BJ (cell line): ENCODE data around the gene DPP9. TPM values are rescaled to one million over a fixed set of nuclear protein-coding genes. Genes with fewer than 3 reads are reported as not detected.

Experiments
- CTCF ChIA-PET: fragments of 350-600 bp; formaldehyde crosslinking; extraction: SDS; loops from one replicate; lab custom pipeline; 2021; ENCODE audit warnings: antibody characterized with exemption, inconsistent platforms; lab: Yijun Ruan, JAX
- POLR2A ChIA-PET: fragments of 300-600 bp; sonication (Branson Sonifier 250); formaldehyde crosslinking; extraction: SDS; loops from one replicate; lab custom pipeline; 2021; ENCODE audit warnings: antibody characterized with exemption; lab: Charles Lee
- DNase-seq: peaks from one replicate; pipeline ENCODE4 v3.0.0-alpha.2; 2011; ENCODE audit warnings: low read depth
- H3K27me3 ChIP-seq: 2 replicates; pipeline ENCODE4 v1.6.0; 2011; ENCODE audit warnings: low read length; ENCODE audit not compliant: control insufficient read depth, insufficient read depth
- H3K36me3 ChIP-seq: 2 replicates; pipeline ENCODE4 v1.5.1; 2011; ENCODE audit warnings: low read length; ENCODE audit not compliant: control insufficient read depth, insufficient read depth
- H3K4me3 ChIP-seq: 2 replicates; pipeline ENCODE4 v1.5.1; 2011; ENCODE audit warnings: low read depth, mild to moderate bottlenecking, control low read depth, low read length
- polyA plus RNA-seq: library from polyadenylated mRNA; depleted of rRNA; stranded (reverse); fragments of >200 nt; gene quantifications from 2 replicates; pipeline ENCODE4 v1.2.3, GENCODE V29; 2011
- TF ChIP-seq, protein P1 (sequence below): IDR thresholded peaks from 2 replicates; pipeline ENCODE4 v1.5.1; 2011; ENCODE audit warnings: low read depth, mild to moderate bottlenecking, control low read depth, inconsistent platforms, low read length, moderate library complexity; ENCODE audit not compliant: insufficient read depth

DPP9 gene
- polyA plus RNA-seq, 1 experiment = 12.3 TPM

DNA sequence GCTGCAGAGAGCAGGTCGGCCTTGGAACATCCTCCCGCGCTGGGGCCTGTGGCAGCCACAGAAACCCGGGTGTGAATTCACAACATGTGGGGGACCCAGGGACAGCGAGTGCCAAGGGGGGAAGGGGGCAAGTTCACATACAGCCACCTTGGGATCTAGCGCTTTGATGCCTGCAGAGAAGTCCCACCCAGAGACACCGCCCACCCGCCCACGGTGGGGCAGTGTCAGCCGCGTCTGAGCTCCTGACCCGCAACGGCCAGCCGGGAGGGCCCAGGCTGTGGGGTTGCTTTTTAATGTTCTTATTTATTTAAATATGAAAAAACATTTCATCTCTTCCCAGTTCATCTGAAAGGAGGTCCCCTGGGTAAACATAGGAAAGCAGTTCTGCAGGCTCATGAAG, 66.4 kb downstream of the DPP9 start:
- DNase-seq = no peak
- no peak overlapping the region for H3K4me3 ChIP-seq
- TF ChIP-seq, protein P1, sequence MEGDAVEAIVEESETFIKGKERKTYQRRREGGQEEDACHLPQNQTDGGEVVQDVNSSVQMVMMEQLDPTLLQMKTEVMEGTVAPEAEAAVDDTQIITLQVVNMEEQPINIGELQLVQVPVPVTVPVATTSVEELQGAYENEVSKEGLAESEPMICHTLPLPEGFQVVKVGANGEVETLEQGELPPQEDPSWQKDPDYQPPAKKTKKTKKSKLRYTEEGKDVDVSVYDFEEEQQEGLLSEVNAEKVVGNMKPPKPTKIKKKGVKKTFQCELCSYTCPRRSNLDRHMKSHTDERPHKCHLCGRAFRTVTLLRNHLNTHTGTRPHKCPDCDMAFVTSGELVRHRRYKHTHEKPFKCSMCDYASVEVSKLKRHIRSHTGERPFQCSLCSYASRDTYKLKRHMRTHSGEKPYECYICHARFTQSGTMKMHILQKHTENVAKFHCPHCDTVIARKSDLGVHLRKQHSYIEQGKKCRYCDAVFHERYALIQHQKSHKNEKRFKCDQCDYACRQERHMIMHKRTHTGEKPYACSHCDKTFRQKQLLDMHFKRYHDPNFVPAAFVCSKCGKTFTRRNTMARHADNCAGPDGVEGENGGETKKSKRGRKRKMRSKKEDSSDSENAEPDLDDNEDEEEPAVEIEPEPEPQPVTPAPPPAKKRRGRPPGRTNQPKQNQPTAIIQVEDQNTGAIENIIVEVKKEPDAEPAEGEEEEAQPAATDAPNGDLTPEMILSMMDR = no peak
- H3K36me3 ChIP-seq = peaks cover 26% of the 10 kb centered on the region
- ChIA-PET POLR2A (no interaction called here), CTCF (no interaction called here)
- H3K27me3 ChIP-seq = no peaks in the 10 kb centered on the region

DNA sequence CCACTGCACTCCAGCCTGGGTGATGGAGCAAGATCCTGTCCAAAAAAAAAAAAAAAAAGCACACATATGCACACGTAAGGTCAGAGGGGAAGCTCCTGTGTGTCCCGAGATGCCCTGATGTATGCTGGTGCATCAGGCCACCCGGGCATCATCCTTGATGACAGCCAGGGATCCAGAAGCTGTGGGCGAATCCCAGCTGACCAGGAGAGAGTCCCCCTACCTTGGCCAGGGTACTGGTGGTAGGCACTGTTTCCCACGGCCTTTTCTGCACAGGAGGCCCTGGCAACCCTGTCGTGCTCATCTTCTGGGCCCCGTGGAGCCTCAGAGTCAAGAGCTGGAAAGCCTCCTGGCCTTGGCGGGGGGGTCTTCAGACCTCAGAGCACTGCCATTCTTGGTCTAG, 67.5 kb downstream of the DPP9 start:
- no peak for DNase-seq
- CTCF ChIA-PET = interaction anchor here (1.0 kb wide), 1 partner anchor 20 kb away, joined by 4 read pairs; no protein-coding TSS in a partner anchor
- POLR2A ChIA-PET = no interaction called here
- TF ChIP-seq, protein P1 = no peak
- peaks cover 20% of the 10 kb centered on the region for H3K36me3 ChIP-seq
- H3K4me3 ChIP-seq = no peak overlapping the region
- no peaks in the 10 kb centered on the region for H3K27me3 ChIP-seq

DNA sequence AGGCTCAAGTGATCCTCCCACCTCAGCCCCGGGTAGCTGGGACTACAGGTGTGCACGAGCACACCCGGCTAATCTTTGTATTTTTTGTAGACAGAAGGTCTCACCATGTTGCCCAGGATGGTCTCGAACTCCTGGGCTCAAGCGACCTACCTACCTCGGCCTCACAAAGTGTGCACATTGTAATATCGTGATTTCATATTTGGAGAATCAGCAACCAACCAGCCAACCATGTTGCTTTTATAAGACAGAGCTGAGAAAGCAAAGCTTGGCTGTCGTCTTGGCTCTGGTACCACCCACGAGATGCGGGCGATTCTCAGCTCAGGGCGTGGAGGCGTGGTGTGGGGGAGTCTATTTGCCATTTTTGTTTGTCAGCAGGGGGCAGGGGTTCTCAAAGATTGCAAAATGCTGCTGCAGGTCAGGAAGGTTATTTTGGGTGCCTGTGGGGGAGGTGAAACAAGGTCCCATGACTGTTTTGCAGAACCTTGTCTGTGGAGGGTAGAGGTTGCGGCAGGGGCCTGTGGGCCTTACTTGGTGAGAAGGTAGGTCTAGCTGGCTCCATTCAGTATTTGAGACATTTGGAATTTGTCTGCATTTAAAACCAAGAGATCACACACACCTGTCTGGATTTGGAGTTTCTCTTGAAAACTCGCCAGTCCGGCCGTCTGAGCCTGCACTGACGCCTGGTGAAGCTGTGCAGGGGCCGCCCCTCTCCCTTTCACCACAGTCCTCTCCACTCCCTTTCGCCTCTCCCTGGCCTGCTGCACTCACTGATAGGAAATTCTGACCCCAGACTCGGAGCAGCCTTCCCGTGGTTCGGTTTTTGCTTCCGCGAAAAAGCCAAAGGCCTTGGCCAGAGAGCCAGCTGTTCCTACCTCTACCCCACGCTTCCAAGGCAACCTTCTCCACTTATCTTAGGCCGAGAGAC, 68.9 kb downstream of the DPP9 start:
- no peaks in the 10 kb centered on the region for H3K27me3 ChIP-seq
- ChIA-PET CTCF (interaction anchor here (0.6 to 1.4 kb wide), 4 partner anchors 9 to 129 kb away, joined by 3 to 4 read pairs (median 3); no protein-coding TSS in a partner anchor), POLR2A (no interaction called here)
- TF ChIP-seq, protein P1 = no peak
- H3K4me3 ChIP-seq = no peak overlapping the region
- DNase-seq = no peak
- peaks cover 13% of the 10 kb centered on the region for H3K36me3 ChIP-seq

DNA sequence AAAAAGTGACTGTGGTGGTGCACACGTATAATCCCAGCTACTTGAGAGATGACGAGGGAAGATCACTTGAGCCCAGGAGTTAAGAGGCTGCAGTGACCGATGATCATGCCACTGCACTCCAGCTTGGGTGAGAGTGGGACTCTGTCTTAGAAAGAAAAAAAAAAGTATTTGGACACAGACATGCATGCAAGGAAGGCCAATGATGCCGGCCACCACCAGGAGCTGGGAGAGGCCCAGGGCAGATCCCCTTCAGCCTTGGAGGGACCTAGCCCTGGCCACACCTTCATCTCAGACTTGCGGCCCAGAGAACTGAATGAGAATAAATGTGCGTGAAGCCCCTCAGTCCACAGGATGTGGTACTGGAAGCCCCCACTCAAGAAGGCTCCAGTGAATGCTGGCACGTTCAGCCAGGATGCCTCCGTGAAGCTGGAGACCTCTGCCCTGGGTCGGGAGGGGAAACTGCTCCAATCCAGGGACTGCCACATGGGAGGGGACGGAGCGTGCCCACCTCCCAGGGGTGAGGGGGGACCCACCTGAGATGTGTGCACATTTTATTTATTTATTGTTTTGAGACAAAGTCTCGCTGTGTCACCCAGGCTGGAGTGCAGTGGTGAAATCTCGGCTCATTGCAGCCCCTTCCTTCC, 69.7 kb downstream of the DPP9 start:
- DNase-seq = no peak
- TF ChIP-seq, protein P1 = no peak
- H3K36me3 ChIP-seq = peaks cover 14% of the 10 kb centered on the region
- no peak overlapping the region for H3K4me3 ChIP-seq
- POLR2A ChIA-PET = no interaction called here
- no peaks in the 10 kb centered on the region for H3K27me3 ChIP-seq
- CTCF ChIA-PET = interaction anchor here (0.6 to 1.4 kb wide), 3 partner anchors 9 to 129 kb away, joined by 3 read pairs; no protein-coding TSS in a partner anchor

DNA sequence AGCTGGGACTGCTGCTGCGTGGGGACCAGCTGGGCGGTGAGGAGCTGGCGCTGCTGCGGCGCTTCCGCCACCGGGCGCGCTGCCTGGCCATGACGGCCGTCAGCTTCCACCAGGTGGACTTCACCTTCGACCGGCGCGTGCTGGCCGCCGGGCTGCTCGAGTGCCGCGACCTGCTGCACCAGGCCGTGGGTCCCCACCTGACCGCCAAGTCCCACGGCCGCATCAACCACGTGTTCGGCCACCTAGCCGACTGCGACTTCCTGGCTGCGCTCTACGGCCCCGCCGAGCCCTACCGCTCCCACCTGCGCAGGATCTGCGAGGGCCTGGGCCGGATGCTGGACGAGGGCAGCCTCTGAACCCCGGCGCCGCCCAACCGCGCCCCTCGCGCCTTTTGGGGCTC, 71.6 kb downstream of the DPP9 start:
- POLR2A ChIA-PET = no interaction called here
- peaks cover 10% of the 10 kb centered on the region for H3K36me3 ChIP-seq
- no peak overlapping the region for H3K4me3 ChIP-seq
- TF ChIP-seq, protein P1 = no peak
- CTCF ChIA-PET = no interaction called here
- DNase-seq = no peak
- H3K27me3 ChIP-seq = no peaks in the 10 kb centered on the region
